ENCODE data around the gene XPO5. TPM values are rescaled to one million over a fixed set of nuclear protein-coding genes. Genes with fewer than 3 reads are reported as not detected.

The XPO5 gene
- total RNA-seq, 1 experiment from 2014 or later, result 97.8 TPM

DNA sequence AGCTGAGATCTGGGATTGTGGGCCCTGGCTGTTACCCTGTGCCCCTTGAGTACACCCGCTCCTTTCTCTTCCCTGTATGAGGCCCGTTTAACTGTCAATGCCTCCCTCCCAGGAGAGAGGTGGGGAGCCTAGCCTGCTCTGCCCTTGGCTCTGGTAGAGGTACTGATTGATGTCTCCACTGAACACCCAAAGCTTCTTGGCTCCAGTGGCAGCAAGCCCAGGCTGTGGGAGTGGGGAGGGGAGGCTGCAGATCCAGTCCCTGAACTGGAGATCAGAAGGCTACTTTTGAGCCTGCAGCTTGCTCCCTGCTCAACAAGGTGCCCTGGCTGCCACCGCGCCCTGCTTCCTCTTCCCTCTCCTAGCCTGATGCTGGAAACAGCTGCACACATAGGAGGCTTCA, 73.2 kb downstream of the XPO5 start (continued):
- TF ChIP-seq, protein P1, sequence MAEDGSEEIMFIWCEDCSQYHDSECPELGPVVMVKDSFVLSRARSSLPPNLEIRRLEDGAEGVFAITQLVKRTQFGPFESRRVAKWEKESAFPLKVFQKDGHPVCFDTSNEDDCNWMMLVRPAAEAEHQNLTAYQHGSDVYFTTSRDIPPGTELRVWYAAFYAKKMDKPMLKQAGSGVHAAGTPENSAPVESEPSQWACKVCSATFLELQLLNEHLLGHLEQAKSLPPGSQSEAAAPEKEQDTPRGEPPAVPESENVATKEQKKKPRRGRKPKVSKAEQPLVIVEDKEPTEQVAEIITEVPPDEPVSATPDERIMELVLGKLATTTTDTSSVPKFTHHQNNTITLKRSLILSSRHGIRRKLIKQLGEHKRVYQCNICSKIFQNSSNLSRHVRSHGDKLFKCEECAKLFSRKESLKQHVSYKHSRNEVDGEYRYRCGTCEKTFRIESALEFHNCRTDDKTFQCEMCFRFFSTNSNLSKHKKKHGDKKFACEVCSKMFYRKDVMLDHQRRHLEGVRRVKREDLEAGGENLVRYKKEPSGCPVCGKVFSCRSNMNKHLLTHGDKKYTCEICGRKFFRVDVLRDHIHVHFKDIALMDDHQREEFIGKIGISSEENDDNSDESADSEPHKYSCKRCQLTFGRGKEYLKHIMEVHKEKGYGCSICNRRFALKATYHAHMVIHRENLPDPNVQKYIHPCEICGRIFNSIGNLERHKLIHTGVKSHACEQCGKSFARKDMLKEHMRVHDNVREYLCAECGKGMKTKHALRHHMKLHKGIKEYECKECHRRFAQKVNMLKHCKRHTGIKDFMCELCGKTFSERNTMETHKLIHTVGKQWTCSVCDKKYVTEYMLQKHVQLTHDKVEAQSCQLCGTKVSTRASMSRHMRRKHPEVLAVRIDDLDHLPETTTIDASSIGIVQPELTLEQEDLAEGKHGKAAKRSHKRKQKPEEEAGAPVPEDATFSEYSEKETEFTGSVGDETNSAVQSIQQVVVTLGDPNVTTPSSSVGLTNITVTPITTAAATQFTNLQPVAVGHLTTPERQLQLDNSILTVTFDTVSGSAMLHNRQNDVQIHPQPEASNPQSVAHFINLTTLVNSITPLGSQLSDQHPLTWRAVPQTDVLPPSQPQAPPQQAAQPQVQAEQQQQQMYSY (CRISPR knock-in tag; IDR thresholded peaks at IDR 0.05), result no peak
- TF ChIP-seq ZNF671 (CRISPR knock-in tag; IDR thresholded peaks at IDR 0.05), result no peak
- TF ChIP-seq, protein P2, sequence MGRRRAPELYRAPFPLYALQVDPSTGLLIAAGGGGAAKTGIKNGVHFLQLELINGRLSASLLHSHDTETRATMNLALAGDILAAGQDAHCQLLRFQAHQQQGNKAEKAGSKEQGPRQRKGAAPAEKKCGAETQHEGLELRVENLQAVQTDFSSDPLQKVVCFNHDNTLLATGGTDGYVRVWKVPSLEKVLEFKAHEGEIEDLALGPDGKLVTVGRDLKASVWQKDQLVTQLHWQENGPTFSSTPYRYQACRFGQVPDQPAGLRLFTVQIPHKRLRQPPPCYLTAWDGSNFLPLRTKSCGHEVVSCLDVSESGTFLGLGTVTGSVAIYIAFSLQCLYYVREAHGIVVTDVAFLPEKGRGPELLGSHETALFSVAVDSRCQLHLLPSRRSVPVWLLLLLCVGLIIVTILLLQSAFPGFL (CRISPR knock-in tag; IDR thresholded peaks at IDR 0.05; ENCODE audit: borderline replicate concordance), result no peak
- no peak for TF ChIP-seq ZNF219 (CRISPR knock-in tag; IDR thresholded peaks at IDR 0.05; ENCODE audit: borderline replicate concordance)
- TF ChIP-seq IRF2 (CRISPR knock-in tag; IDR thresholded peaks at IDR 0.05; ENCODE audit: borderline replicate concordance, low read depth), result no peak
- TF ChIP-seq, protein P3, sequence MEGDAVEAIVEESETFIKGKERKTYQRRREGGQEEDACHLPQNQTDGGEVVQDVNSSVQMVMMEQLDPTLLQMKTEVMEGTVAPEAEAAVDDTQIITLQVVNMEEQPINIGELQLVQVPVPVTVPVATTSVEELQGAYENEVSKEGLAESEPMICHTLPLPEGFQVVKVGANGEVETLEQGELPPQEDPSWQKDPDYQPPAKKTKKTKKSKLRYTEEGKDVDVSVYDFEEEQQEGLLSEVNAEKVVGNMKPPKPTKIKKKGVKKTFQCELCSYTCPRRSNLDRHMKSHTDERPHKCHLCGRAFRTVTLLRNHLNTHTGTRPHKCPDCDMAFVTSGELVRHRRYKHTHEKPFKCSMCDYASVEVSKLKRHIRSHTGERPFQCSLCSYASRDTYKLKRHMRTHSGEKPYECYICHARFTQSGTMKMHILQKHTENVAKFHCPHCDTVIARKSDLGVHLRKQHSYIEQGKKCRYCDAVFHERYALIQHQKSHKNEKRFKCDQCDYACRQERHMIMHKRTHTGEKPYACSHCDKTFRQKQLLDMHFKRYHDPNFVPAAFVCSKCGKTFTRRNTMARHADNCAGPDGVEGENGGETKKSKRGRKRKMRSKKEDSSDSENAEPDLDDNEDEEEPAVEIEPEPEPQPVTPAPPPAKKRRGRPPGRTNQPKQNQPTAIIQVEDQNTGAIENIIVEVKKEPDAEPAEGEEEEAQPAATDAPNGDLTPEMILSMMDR (IDR thresholded peaks at IDR 0.05), result no peak

DNA sequence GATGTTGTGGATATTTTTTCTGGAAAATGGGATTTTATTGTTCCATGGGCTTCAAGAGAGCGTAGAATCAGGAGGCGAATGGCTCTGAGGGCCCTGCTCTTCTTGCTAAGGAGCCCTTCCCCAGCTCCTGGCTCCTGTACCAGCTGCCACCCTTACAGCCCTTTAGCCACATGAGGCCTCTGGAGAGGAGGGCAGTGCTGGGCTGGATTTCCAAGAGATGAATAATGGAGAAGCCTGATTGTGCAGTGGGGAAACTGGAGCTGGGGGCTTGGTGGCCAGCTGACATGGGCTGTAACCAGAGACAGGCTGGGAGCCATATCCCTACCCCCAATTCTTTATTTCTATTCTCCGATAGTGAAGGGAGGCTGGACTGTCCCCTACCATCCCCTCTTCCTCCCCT, 74.9 kb downstream of the XPO5 start:
- H3K36me3 Mint-ChIP-seq, result peaks cover 46% of the 10 kb centered on the region
- CTCF ChIA-PET, result interaction anchor here (0.6 to 1.0 kb wide), 4 partner anchors 9 to 50 kb away, joined by 3 to 5 read pairs (median 4); partner anchors contain the start of genes LRRC73, POLR1C and YIPF3
- POLR2A ChIA-PET, result interaction anchor here (0.6 kb wide), 1 partner anchor 142 kb away, joined by 3 read pairs; no protein-coding TSS in a partner anchor

More for the DNA sequence above, 74.9 kb downstream of the XPO5 start:
- Mint-ChIP-seq H3K9me3 (no peaks in the 10 kb centered on the region), H3K27me3 (ENCODE audit: low read depth) (no peaks in the 10 kb centered on the region), H3K4me1 (peaks cover 4% of the 10 kb centered on the region), H3K4me3 (no peak overlapping the region), H3K27ac (no peak overlapping the region)
- no peak for TF ChIP-seq ZNF121 (CRISPR knock-in tag; IDR thresholded peaks at IDR 0.05)
- no peak for TF ChIP-seq ZNF317 (CRISPR knock-in tag; IDR thresholded peaks at IDR 0.05; ENCODE audit: borderline replicate concordance, low read depth)
- TF ChIP-seq TEAD4 (CRISPR knock-in tag; IDR thresholded peaks at IDR 0.05), result no peak
- no peak for TF ChIP-seq SOX15 (CRISPR knock-in tag; IDR thresholded peaks at IDR 0.05)
- TF ChIP-seq OVOL2 (CRISPR knock-in tag; IDR thresholded peaks at IDR 0.05; ENCODE audit: borderline replicate concordance), result no peak
- TF ChIP-seq, protein P4, sequence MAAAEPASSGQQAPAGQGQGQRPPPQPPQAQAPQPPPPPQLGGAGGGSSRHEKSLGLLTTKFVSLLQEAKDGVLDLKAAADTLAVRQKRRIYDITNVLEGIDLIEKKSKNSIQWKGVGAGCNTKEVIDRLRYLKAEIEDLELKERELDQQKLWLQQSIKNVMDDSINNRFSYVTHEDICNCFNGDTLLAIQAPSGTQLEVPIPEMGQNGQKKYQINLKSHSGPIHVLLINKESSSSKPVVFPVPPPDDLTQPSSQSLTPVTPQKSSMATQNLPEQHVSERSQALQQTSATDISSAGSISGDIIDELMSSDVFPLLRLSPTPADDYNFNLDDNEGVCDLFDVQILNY (CRISPR knock-in tag; IDR thresholded peaks at IDR 0.05), result no peak
- TF ChIP-seq, protein P5, sequence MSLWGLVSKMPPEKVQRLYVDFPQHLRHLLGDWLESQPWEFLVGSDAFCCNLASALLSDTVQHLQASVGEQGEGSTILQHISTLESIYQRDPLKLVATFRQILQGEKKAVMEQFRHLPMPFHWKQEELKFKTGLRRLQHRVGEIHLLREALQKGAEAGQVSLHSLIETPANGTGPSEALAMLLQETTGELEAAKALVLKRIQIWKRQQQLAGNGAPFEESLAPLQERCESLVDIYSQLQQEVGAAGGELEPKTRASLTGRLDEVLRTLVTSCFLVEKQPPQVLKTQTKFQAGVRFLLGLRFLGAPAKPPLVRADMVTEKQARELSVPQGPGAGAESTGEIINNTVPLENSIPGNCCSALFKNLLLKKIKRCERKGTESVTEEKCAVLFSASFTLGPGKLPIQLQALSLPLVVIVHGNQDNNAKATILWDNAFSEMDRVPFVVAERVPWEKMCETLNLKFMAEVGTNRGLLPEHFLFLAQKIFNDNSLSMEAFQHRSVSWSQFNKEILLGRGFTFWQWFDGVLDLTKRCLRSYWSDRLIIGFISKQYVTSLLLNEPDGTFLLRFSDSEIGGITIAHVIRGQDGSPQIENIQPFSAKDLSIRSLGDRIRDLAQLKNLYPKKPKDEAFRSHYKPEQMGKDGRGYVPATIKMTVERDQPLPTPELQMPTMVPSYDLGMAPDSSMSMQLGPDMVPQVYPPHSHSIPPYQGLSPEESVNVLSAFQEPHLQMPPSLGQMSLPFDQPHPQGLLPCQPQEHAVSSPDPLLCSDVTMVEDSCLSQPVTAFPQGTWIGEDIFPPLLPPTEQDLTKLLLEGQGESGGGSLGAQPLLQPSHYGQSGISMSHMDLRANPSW (CRISPR knock-in tag; conservative IDR thresholded peaks at IDR 0.05; ENCODE audit: low read depth), result no peak
- ATAC-seq (no peak), DNase-seq (ENCODE audit: low spot score) (no peak)

Measured in WTC11 (cell line).